ENCODE data around the gene LRAT.

DNA sequence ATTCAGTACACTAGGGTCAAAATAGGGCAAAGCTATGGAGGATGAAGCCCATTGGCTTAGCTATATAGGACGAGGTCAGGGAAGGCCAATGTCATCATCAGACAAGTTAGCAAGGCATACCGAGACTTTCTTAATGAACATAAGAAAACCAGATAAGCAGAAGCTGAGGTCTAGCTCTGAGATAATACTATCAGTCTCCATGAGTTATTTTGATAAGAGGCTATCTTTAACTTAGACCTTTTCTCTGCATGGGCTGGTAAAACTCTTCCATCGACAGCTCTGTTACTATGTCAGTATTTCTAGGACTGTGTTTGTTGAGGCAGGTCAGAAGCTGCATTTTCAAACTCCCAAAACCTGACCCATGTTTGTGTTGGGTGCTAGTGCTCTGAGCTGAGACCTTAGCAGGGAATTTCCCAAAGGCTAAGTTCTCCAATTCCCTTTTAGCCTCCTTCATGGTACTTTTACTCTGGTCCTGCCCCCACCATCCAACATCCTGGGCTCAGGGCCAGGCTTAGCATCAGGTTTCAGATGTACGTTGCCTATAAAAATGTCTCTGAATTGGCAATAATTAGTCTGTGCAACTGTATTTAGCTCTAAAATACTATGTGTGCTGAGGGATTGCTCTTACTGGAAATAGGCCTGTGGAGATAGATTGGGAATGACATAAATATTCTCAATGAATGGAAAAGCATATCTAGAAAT, 29.3 kb upstream of the LRAT start:
- TF ChIP-seq, protein P1, sequence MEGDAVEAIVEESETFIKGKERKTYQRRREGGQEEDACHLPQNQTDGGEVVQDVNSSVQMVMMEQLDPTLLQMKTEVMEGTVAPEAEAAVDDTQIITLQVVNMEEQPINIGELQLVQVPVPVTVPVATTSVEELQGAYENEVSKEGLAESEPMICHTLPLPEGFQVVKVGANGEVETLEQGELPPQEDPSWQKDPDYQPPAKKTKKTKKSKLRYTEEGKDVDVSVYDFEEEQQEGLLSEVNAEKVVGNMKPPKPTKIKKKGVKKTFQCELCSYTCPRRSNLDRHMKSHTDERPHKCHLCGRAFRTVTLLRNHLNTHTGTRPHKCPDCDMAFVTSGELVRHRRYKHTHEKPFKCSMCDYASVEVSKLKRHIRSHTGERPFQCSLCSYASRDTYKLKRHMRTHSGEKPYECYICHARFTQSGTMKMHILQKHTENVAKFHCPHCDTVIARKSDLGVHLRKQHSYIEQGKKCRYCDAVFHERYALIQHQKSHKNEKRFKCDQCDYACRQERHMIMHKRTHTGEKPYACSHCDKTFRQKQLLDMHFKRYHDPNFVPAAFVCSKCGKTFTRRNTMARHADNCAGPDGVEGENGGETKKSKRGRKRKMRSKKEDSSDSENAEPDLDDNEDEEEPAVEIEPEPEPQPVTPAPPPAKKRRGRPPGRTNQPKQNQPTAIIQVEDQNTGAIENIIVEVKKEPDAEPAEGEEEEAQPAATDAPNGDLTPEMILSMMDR (IDR thresholded peaks at IDR 0.05), result no peak
- no peak for TF ChIP-seq POLR2A (IDR thresholded peaks at IDR 0.05)

All from tibial nerve (tissue), 3 donors.